Cardiac atrium fibroblast (primary cell): Measurements from ENCODE around the gene FEZF2. TPM values are rescaled to one million over a fixed set of nuclear protein-coding genes. Genes with fewer than 3 reads are reported as not detected.

Experiments
- total RNA-seq: library from RNA; depleted of rRNA; stranded (reverse); fragments of >200 nt; gene quantifications from 2 replicates; pipeline ENCODE4 v1.2.3, GENCODE V29; 2015

The FEZF2 gene
- total RNA-seq: not detected in 2 replicates

DNA sequence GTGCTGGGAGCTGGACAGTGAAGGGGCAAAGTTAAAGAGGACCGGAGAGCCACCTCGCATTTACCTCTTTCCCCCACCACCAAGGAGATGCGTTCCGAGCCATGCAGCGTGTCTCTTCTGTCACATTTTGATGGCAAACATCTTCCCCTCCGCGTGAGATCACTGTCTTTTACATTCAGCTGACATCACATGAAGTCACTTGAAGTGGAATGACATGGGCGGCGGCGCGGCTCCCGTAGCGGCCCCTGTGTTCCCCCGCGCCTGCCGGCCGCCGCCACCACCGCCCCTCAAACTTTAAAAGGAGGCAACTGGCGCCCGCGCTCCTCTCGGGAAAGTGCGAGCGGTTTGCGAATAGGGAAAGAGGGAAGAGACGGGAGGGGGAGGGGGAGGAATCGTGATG lies at the start of gene FEZF2:
Gene FEZF2 (minus strand): TSS at position 336 of the 400 bp plus-strand sequence. CDS start 682 bp downstream, outside the sequence.

